NT2/D1 (cell line): ENCODE results near the gene GLI1.

ENCODE experiments used
- DNase-seq: peaks from one replicate; pipeline ENCODE4 v3.0.0-alpha.2; 2011; ENCODE audit warnings: low read depth, low spot score
- H3K27me3 ChIP-seq: 2 replicates; pipeline ENCODE4 v1.6.0; 2011; ENCODE audit warnings: mild to moderate bottlenecking; ENCODE audit not compliant: insufficient read length, insufficient read depth
- H3K36me3 ChIP-seq: 2 replicates; pipeline ENCODE4 v1.6.1; 2011; ENCODE audit warnings: mild to moderate bottlenecking, low read length, mixed read lengths; ENCODE audit not compliant: insufficient read depth, insufficient read length
- H3K4me1 ChIP-seq: 2 replicates; pipeline ENCODE4 v1.5.1; 2011; ENCODE audit not compliant: insufficient read depth, insufficient read length
- H3K4me3 ChIP-seq: 2 replicates; pipeline ENCODE4 v1.5.1; 2011; ENCODE audit warnings: low read depth; ENCODE audit not compliant: insufficient read length
- H3K9ac ChIP-seq: 2 replicates; pipeline ENCODE4 v1.6.0; 2011; ENCODE audit warnings: low read depth; ENCODE audit not compliant: insufficient read length
- H3K9me3 ChIP-seq: 2 replicates; pipeline ENCODE4 v1.5.1; 2011; ENCODE audit warnings: mild to moderate bottlenecking, low read length; ENCODE audit not compliant: insufficient read depth
- SUZ12 ChIP-seq: IDR thresholded peaks from 2 replicates; pipeline ENCODE4 v1.6.1; 2011; ENCODE audit not compliant: insufficient read length, insufficient read depth; ENCODE audit errors: extremely low read depth
- YY1 ChIP-seq: IDR thresholded peaks from 2 replicates; pipeline ENCODE4 v1.6.1; 2011; ENCODE audit not compliant: insufficient read length, insufficient read depth
- ZNF274 ChIP-seq: IDR thresholded peaks from 2 replicates; pipeline ENCODE4 v1.6.1; 2011; ENCODE audit warnings: mild to moderate bottlenecking, low read depth, low read length

Gene GLI1

DNA sequence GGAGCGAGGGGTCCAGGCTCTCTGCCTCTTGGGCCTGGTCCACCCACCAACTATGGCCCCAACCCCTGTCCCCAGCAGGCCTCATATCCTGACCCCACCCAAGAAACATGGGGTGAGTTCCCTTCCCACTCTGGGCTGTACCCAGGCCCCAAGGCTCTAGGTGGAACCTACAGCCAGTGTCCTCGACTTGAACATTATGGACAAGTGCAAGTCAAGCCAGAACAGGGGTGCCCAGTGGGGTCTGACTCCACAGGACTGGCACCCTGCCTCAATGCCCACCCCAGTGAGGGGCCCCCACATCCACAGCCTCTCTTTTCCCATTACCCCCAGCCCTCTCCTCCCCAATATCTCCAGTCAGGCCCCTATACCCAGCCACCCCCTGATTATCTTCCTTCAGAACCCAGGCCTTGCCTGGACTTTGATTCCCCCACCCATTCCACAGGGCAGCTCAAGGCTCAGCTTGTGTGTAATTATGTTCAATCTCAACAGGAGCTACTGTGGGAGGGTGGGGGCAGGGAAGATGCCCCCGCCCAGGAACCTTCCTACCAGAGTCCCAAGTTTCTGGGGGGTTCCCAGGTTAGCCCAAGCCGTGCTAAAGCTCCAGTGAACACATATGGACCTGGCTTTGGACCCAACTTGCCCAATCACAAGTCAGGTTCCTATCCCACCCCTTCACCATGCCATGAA lies 11.5 kb downstream of the GLI1 start:
- peaks cover 2% of the 10 kb centered on the region for H3K4me1 ChIP-seq
- no peak for DNase-seq
- H3K27me3 ChIP-seq, result peaks cover 38% of the 10 kb centered on the region
- no peak overlapping the region for H3K4me3 ChIP-seq
- H3K9me3 ChIP-seq, result no peaks in the 10 kb centered on the region
- no peak overlapping the region for H3K9ac ChIP-seq
- peaks cover 13% of the 10 kb centered on the region for H3K36me3 ChIP-seq
- TF ChIP-seq SUZ12, result no peak
- TF ChIP-seq YY1, result no peak
- no peak for TF ChIP-seq ZNF274

DNA sequence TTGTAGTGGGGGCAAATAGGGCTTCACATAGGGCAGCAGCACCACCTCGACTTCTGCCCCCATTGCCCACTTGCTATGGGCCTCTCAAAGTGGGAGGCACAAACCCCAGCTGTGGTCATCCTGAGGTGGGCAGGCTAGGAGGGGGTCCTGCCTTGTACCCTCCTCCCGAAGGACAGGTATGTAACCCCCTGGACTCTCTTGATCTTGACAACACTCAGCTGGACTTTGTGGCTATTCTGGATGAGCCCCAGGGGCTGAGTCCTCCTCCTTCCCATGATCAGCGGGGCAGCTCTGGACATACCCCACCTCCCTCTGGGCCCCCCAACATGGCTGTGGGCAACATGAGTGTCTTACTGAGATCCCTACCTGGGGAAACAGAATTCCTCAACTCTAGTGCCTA lies 12.1 kb downstream of the GLI1 start:
- DNase-seq, result no peak
- H3K9ac ChIP-seq, result no peak overlapping the region
- TF ChIP-seq YY1 (no peak), SUZ12 (no peak), ZNF274 (no peak)
- H3K36me3 ChIP-seq, result peaks cover 13% of the 10 kb centered on the region
- H3K9me3 ChIP-seq, result no peaks in the 10 kb centered on the region
- peaks cover 44% of the 10 kb centered on the region for H3K27me3 ChIP-seq
- H3K4me1 ChIP-seq, result peaks cover 7% of the 10 kb centered on the region
- no peak overlapping the region for H3K4me3 ChIP-seq

DNA sequence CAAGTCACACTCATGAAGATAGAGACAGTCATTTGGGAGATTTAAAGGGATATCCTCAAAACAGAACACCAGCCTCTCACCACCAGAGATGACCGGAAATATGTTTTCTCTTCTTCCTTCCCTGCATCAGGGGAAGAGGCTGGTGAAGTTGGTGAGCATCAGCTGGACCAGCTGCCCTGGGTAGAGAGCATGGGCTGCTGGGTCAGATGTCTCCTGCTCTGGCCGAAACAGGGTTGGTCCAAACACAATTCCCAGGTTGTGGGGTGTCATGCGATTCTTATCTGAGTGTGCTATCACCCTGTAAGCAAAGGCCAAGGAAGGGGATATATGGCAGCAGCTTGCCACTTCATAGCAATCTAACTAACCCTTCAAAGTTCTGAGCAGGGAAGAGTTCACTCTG lies 12.8 kb downstream of the GLI1 start:
- H3K36me3 ChIP-seq, result peaks cover 13% of the 10 kb centered on the region
- H3K4me1 ChIP-seq, result peaks cover 7% of the 10 kb centered on the region

DNA sequence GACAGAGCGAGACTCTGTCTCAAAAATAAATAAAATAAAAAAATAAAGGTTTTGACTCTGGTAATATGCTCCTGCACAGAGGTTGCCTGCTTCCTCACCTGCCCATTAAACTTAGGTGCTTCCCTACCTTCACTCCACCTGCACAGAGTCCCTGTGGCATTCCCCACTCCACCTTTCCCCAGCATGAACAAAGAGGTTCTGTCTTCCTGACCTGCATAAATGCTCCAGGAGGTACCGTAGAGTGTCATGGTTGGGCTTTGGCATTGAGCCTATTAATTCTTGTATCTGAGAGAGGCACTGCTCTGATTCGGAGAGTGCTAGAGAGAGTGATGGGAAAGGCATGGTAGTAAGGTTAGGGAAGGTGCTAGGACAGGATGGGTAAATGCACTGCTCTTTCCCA lies 13.8 kb downstream of the GLI1 start:
- Histone ChIP-seq H3K36me3 (peaks cover 13% of the 10 kb centered on the region), H3K9ac (no peak overlapping the region), H3K4me1 (peaks cover 10% of the 10 kb centered on the region), H3K27me3 (peaks cover 57% of the 10 kb centered on the region), H3K4me3 (no peak overlapping the region), H3K9me3 (no peaks in the 10 kb centered on the region)
- TF ChIP-seq YY1 (no peak), ZNF274 (no peak), SUZ12 (no peak)
- no peak for DNase-seq

More for the DNA sequence above, 12.8 kb downstream of the GLI1 start:
- no peak for DNase-seq
- Histone ChIP-seq H3K4me3 (no peak overlapping the region), H3K9ac (no peak overlapping the region), H3K9me3 (no peaks in the 10 kb centered on the region), H3K27me3 (peaks cover 51% of the 10 kb centered on the region)
- TF ChIP-seq ZNF274 (no peak), YY1 (no peak), SUZ12 (no peak)

DNA sequence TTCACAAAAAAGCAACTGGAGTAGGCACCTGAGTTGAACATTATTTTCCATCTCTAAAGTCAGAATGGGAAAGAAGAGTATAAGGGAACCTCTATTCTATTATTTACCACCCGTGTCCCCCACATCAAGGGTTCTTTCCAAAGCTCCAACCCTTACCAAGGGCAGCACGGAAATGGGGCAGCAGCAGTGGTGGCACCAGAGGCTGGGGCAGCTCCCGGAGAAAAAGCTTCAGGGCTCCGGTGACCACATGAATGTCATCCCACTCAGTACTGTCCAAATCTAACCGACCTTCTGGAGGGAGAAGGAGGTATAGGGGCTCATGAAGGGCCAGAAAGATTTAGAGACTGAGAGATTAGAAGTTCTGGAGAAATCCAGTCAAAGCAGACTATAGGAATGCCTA lies 14.3 kb downstream of the GLI1 start:
- DNase-seq, result no peak
- Histone ChIP-seq H3K9ac (no peak overlapping the region), H3K36me3 (peaks cover 13% of the 10 kb centered on the region), H3K27me3 (peaks cover 57% of the 10 kb centered on the region), H3K4me1 (peaks cover 10% of the 10 kb centered on the region), H3K9me3 (no peaks in the 10 kb centered on the region), H3K4me3 (no peak overlapping the region)
- TF ChIP-seq SUZ12 (no peak), YY1 (no peak), ZNF274 (no peak)

DNA sequence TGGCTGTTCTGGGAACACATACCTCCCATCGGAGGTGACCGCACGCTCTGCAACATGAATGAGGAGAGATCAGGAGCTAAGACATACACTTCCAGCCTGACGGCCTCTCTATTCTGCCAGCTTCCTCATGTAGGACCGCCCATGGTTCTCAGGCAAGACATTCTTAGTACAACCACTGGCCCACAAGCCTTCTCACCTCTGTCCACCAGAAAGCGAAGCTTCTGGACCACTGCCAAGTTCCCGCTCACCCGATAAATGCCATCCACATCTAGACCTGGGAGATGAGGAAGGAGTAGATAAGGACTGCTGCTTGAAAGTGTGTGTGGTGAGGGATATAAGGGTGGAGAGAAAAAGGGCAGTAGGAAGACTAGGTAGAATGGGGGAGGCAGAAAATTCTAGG lies 14.8 kb downstream of the GLI1 start:
- H3K9me3 ChIP-seq, result no peaks in the 10 kb centered on the region
- H3K4me3 ChIP-seq, result no peak overlapping the region
- no peak for DNase-seq
- H3K36me3 ChIP-seq, result peaks cover 9% of the 10 kb centered on the region
- TF ChIP-seq SUZ12, result no peak
- TF ChIP-seq ZNF274, result no peak
- no peak for TF ChIP-seq YY1
- peaks cover 57% of the 10 kb centered on the region for H3K27me3 ChIP-seq
- H3K9ac ChIP-seq, result no peak overlapping the region
- peaks cover 10% of the 10 kb centered on the region for H3K4me1 ChIP-seq

DNA sequence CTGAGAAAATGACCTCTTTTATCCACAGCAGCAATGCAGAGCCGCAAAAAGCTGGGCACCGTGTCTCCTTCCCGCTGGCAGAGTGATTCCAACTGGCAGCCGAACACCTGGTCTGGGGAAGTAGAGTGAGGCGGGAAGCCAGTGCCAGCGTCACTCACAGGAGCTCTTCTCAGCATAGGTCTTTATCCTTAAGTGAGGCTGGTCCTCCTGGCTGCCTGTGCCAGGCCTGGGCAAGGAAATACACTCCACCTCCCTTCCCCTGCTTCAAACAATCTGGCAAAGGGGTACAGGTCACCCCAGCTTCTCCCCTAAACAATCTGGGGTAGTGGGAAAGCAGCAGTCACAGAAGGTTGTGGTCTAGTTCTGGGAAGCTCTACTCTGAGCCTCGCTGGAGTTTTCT lies 15.3 kb downstream of the GLI1 start:
- peak overlapping the region; percentile 79 for H3K9ac ChIP-seq
- DNase-seq, result no peak
- H3K36me3 ChIP-seq, result peaks cover 7% of the 10 kb centered on the region
- H3K9me3 ChIP-seq, result no peaks in the 10 kb centered on the region
- H3K4me3 ChIP-seq, result peak overlapping the region; percentile 40
- H3K4me1 ChIP-seq, result peaks cover 10% of the 10 kb centered on the region
- peaks cover 57% of the 10 kb centered on the region for H3K27me3 ChIP-seq
- TF ChIP-seq SUZ12, result peak; percentile 46
- TF ChIP-seq YY1, result no peak
- TF ChIP-seq ZNF274, result no peak
